HG03460 (cell line): ENCODE data around the gene HCN1.

ENCODE experiments used
- ATAC-seq: cut with Tn5 transposase; IDR thresholded peaks from one replicate; pipeline ENCODE4 v1.9.1; 2021; ENCODE audit not compliant: unreplicated experiment

The HCN1 gene

GRCh38 chr5:45696206-45696836 is at the start of gene HCN1:
TSS of gene HCN1 (minus strand) at chr5:45696380.
- ATAC-seq, result peak; percentile 83

- no peak for ATAC-seq
Observed at GRCh38 chr5:45741110-45741509, 44.9 kb upstream of the HCN1 start.

- no peak for ATAC-seq
Observed at GRCh38 chr5:45737153-45737552, 41.0 kb upstream of the HCN1 start.

GRCh38 chr5:45725537-45725936 is 29.4 kb upstream of the HCN1 start:
- no peak for ATAC-seq

- no peak for ATAC-seq
Observed at GRCh38 chr5:45697201-45697600, 1.0 kb upstream of the HCN1 start.

GRCh38 chr5:45695804-45696156 is 400 bp downstream of the HCN1 start:
- ATAC-seq, result no peak

- no peak for ATAC-seq
Observed at GRCh38 chr5:45694971-45695803, 993 bp downstream of the HCN1 start.

GRCh38 chr5:45694255-45694814 is 1.8 kb downstream of the HCN1 start:
- no peak for ATAC-seq

- no peak for ATAC-seq
Observed at GRCh38 chr5:45692481-45692880, 3.7 kb downstream of the HCN1 start.

- no peak for ATAC-seq
Observed at GRCh38 chr5:45691656-45692055, 4.5 kb downstream of the HCN1 start.

- ATAC-seq, result no peak
Observed at GRCh38 chr5:45687701-45688100, 8.5 kb downstream of the HCN1 start.

GRCh38 chr5:45686620-45687019 is 9.6 kb downstream of the HCN1 start:
- no peak for ATAC-seq

GRCh38 chr5:45684118-45684517 is 12.1 kb downstream of the HCN1 start:
- ATAC-seq, result no peak

- ATAC-seq, result no peak
Observed at GRCh38 chr5:45680950-45681349, 15.2 kb downstream of the HCN1 start.

GRCh38 chr5:45677524-45677923 is 18.7 kb downstream of the HCN1 start:
- no peak for ATAC-seq

GRCh38 chr5:45672271-45672670 is 23.9 kb downstream of the HCN1 start:
- no peak for ATAC-seq

GRCh38 chr5:45648744-45649143 is 47.4 kb downstream of the HCN1 start:
- no peak for ATAC-seq

- no peak for ATAC-seq
Observed at GRCh38 chr5:45643056-45643455, 53.1 kb downstream of the HCN1 start.

GRCh38 chr5:45642370-45642769 is 53.8 kb downstream of the HCN1 start:
- ATAC-seq, result no peak

- ATAC-seq, result no peak
Observed at GRCh38 chr5:45639040-45639439, 57.1 kb downstream of the HCN1 start.

- no peak for ATAC-seq
Observed at GRCh38 chr5:45627076-45627656, 69.0 kb downstream of the HCN1 start.

GRCh38 chr5:45623832-45624231 is 72.3 kb downstream of the HCN1 start:
- no peak for ATAC-seq
